Measurements from ENCODE around the gene ETAA1.

DNA sequence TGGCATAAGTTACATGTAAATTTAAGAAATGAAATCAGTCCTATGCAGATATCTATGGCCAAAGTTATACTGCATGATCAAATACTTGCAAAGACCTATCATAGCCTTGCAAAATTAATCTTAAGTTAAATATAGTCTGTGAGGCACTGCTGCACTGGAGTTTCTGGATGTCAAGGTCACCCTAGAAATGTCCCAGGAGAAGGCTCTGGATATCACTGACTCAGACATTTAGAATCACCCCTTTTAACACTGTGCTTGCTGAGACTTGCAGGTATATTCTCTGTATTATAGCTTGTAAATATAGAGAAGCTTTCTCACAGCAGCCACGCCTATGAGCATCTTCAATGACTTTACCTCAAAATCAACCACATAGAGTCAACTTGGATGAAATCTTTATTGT lies 51.5 kb downstream of the ETAA1 start:
- TF ChIP-seq, protein P1, sequence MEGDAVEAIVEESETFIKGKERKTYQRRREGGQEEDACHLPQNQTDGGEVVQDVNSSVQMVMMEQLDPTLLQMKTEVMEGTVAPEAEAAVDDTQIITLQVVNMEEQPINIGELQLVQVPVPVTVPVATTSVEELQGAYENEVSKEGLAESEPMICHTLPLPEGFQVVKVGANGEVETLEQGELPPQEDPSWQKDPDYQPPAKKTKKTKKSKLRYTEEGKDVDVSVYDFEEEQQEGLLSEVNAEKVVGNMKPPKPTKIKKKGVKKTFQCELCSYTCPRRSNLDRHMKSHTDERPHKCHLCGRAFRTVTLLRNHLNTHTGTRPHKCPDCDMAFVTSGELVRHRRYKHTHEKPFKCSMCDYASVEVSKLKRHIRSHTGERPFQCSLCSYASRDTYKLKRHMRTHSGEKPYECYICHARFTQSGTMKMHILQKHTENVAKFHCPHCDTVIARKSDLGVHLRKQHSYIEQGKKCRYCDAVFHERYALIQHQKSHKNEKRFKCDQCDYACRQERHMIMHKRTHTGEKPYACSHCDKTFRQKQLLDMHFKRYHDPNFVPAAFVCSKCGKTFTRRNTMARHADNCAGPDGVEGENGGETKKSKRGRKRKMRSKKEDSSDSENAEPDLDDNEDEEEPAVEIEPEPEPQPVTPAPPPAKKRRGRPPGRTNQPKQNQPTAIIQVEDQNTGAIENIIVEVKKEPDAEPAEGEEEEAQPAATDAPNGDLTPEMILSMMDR (IDR thresholded peaks at IDR 0.05): no peak
- no peak for TF ChIP-seq POLR2A (IDR thresholded peaks at IDR 0.05)
- TF ChIP-seq POLR2AphosphoS5 (IDR thresholded peaks at IDR 0.05): no peak
- TF ChIP-seq EP300 (IDR thresholded peaks at IDR 0.05): no peak

Measured in stomach (tissue), 4 donors.